NCI-H2107 treated with DMSO at 0.1 percent for 48 hours (cell line): Measurements from ENCODE around the gene ARHGAP6.
"Not testable (repeated sequence)": the region's sequence is repeated elsewhere in the genome, so short reads cannot be mapped to it uniquely, and the experiment has no call there.

Source experiments
- DNase-seq: peaks from one replicate; lab custom pipeline; 2025; ENCODE audit not compliant: unreplicated experiment; lab: John Stamatoyannopoulos, UW

ARHGAP6 gene

DNA sequence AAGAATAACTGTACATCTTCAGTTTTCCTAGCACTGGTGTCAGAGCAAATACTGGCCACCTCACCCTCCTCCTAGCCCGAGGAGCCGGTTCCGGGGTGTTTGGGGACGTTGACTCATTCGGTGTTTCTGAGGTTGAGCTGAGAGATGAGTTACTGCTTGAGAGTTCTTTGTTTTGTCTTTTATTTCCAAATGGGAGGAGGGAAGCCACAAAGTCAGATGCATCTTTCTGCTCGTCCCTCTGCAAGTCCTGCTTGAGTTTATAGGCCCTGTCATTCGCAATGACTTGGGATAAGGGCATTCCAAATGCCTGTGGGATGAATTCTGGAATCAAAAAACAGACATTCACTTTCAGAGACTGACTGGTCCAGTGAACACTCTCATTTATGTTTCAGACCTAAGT, 477.1 kb downstream of the ARHGAP6 start:
- DNase-seq = no peak

DNA sequence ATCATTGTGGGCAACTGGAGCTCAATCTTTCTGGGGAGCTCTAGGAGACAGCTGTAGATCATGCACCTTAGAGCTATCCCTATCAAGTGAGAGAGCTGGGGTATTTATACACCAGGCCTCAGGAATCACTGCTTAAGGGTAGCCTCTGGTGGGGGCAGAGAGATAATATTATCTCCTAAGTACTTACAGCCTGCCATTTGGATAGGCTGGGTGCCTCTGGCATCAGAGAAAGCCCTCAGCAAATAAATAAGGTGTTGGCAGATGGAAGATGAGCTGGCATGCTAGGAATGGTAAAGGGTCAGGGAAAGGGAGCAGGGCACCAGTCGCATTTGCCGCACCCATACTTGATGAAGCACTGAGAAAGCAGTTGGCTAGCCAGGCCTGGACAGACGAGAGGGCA, 478.7 kb downstream of the ARHGAP6 start:
- no peak for DNase-seq

DNA sequence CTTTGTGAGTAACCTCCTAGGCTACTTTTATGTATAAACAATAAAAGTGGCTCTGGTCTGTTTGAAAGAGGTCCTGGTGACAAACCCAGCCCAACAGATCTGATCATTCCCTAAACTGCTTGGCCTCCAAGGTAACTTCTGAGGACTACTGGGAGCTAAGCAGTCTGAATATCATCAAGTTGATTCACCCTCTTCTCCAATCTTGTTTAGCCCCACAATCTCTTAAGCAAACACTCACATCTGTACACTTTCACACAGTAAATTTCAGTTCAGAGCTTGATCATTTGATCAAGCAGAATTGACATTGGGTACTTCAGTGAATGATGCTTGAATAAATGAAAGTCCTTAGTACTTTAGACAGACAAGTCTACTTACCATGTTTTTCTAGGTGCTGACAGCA, 479.9 kb downstream of the ARHGAP6 start:
- no peak for DNase-seq

DNA sequence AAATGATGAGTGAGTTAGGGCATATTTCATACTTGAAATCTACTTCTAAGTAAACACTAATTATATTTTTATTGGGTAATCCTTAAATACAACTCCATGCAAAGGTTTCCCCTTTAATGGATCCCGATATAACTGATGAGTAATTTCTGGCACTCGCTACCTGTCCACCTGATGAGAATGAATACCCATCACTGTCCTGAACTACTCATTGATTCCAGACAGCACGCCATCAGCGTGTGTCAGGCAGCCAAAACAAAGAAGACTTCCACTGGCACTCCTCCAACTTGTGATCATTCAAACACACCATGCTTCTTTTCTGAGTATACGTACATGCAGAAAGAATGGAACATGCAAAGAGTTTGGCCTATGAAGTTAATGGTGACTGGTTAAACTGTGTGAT, 485.1 kb downstream of the ARHGAP6 start:
- DNase-seq = no peak

DNA sequence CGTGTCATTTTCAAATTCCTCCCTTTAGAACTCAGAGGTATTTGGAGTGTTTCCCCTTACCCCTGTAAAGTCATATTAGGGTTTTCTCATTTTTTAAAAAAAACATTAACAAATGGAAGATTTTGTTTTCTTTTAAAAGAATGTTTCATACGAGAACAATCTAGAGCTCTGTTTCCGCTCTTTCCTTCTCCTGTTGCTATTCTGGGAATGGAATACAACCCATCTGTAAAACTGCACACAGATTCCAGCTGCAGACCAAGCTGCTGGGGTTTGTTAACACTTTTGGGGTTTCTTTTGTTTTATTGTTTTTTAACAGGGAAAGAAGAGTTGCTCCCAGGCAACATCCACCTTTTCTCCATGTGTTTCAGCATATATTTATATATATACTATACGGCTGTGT, 493.3 kb downstream of the ARHGAP6 start:
- DNase-seq = no peak

DNA sequence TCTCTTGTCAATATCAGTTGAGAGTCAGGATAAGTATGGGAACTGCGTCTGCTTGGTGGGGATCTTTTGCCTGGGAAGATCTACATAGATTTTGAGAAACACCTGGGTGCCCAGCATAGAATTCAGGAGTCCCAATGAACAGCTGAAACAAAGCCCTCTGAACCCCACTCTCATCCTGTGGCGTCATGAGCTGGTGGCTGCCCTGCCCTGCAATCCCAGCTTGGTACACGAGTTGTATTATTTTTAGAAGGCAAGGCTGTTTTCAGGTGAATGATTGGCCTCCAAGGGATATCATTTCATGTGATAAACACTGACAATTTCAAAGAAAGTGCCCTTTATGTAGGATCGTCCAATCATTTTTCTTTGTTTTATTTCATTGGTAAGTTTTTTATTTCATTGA, 493.8 kb downstream of the ARHGAP6 start:
- no peak for DNase-seq

DNA sequence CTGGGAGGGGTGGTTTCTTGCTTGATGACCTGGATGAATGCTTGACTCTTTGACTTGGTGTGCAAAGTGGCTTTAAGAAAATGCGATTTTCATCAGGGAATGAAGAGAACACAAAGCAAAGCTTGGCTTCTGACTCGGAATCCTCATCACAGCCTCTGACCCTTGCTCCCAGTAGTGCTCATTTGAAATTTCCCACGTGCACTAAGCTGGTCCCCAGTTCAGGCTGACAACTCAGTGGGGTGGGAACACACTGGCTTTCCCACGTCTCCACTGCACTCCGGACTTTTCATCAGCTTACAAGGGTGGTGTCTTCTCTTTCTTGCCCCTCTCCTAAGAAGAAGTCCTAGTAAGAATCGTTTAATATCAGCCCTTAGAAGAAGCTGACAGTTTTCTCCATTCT, 501.3 kb downstream of the ARHGAP6 start:
- DNase-seq = no peak

DNA sequence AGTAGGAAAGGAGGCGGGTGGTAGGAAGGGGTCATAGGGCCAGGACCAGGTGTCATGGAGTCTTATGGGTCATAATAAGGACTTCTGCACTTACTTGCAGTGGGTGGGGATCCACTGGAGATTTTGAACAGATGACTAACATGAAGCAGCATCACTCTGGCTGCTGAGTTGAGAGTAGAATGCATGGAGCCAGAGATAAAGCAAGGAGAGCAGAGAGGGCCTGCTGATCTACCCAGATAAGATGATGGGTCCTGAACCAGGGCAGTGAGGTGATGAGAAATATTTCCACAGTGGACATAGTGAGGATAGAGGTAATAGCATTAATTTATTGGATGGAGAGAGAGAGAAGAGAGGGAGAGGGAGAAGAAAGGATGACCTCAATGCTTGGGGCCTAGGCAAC, 506.6 kb downstream of the ARHGAP6 start:
- no peak for DNase-seq

DNA sequence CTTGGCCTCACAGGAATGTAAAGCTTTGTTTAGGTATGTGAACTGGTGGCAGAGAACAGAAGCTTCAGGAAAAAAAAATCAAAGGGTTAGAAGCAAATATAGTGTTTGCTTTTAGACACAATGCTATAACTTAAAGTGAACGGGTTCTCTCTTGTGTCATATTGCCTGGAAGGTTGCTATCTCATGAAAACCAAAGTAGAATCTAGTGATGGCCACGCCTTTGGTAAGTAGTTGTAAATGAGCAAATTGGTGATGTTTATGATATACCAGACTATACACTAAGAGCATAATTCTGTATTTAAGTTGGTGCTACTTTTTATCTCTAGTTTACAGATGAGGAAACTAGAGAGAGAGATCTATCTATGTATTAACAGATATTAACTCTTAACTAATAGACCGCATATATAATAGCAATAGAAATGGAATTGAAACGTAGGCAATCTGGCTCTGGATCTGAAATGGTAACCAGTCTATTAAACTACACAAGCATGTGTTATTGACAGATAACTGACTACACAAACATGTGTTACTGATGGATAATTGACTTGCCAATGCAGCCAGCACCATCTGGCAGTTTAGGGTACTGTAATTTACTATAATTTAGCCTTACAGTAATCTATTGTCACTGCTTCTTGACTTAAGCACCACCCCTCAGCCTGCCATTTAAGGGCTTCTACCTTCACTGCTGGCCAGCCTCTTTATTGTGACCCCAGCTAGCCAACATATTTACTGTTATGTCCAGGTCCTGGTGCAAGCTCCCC, 513.7 kb downstream of the ARHGAP6 start:
- no peak for DNase-seq

DNA sequence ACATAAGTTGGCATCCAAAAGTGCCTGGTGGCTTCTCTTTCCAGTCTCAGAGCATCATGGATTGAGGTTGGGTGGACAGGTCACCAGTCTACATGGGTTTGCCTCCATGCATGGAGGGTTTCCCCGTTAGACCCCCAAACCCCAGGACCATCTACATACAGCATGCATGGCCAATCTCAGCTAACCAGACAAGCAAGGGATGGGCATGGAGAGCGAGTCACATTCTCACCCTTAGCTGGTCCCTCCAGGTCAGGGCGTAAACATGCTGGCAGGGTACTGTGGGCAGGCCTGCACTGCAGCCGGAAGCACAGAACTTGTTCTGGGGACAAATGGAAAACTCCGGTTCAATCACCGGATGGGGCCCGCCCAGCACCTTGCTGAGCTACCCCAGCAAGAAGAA, 517.3 kb downstream of the ARHGAP6 start:
- no peak for DNase-seq

DNA sequence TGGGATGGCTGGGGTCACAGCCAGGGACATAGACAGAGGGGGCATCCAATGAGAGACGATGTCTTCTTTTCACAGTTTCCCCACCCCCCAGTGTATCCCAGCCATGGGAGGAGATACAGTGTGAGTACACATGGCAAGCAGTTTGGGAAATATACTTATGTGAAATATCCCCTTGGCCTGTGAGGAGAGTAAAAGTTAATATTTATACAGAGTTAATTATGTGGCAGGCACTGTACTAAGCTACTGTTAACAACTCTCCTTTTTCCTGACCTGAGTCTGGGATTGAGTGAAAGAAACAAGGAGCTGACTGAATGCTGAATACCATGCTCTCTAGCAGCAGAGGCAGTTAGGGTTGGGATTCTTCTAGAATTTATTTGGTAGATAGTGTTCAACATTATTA, 519.3 kb downstream of the ARHGAP6 start:
- DNase-seq = no peak

DNA sequence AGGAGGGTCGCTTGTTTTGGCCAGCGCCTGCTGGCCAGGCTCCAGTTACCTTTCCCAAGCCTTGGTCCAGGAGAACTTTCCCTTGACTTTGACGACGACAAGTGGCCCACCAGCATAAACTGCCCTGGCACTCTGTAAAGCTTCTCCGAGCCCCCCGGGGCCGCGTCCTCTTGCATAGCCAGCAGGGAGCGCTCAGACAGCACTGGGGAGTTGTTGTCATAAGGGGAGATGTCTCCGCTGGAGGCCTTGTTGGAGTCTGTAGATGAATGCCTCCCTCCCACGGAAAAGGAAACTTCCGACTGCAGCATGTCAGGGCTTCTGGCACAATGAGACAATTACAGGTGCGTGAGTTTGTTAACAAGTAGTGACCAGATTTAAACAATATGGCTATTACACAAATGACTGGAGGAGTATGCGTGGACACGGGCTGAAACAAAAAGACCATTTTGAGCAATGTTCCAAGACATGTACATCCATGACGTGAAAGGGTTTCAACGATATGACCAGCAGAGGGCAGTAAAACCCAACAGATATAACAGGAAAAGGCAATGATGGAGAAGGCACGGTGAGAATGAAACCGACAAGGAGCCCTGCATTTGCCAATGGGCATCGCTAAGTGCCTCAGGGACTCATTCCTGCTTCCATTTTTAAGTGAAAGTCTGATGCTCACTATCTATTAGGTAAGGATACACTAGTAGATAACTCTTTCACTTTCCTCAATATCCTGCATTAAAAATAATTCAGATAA, 521.6 kb downstream of the ARHGAP6 start:
- peak; percentile 73 for DNase-seq

DNA sequence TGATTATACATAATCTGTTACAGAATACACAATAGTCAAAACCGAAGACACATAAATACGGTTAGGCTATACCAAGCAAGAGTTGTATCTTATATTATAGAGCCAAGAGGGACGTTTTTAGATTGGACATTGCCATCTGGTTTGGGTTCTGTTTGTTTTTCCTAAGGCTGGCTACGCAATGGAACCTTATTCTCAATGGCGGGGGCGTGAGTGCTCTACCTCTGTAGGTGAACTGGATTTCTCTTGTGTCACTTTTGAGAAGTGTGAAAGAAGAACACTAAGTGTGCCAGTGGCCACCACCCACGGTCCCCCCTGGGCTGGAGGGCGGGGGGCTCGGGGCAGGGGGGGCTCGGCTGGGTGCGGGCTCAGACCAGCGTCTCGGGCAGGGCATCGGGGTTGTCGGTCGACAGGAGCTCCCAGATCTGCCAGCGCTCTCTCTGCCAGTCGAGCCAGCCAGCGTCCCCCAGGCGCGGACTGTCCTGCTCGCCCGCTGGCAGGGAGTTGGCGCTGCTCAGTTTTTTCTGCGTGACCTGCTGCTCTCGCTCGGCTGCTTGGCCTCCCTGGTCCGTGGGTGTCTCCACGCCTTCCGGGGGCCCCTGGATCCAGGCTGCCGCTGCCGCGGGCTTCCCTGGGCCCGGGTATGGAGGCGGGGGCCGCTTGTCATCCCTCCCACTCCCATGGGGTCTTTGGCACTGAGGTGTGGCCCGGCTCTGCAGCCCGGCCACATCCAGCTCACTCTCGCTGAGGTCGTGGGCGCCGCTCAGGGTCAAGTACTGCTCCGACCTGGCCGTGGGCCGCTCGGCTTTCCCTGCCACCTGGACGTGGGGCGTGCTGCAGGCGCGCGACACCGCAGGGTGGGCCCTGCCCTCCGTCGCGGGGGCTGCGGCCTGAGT, 527.0 kb downstream of the ARHGAP6 start:
- DNase-seq = no peak

DNA sequence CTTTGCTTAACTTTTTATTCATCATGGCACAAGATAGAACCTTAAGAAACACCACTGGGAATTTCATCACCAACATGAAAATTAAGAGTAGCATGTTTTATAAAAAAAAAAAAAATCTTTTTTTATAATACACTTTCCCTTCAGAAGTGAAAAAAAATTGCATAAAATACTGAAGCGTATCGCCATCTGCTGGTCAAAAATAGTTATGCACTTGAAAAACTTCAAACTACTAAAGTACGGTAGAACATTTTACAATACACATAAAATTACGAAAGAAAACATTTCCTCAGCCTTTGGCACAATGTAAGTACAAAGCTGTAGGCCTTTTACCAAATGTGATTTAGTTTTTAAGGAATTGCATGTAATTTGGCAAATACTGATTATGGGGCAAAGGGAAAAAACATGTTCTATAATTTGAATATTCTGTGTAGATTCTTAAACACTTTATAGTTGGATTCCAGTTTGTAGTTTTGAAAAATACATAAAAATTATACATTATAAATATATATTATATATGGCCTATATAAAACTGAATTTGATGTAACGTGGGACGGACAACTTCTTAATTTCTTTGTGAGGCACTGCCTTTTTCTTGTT, 528.1 kb downstream of the ARHGAP6 start:
- peak; percentile 19 for DNase-seq

DNA sequence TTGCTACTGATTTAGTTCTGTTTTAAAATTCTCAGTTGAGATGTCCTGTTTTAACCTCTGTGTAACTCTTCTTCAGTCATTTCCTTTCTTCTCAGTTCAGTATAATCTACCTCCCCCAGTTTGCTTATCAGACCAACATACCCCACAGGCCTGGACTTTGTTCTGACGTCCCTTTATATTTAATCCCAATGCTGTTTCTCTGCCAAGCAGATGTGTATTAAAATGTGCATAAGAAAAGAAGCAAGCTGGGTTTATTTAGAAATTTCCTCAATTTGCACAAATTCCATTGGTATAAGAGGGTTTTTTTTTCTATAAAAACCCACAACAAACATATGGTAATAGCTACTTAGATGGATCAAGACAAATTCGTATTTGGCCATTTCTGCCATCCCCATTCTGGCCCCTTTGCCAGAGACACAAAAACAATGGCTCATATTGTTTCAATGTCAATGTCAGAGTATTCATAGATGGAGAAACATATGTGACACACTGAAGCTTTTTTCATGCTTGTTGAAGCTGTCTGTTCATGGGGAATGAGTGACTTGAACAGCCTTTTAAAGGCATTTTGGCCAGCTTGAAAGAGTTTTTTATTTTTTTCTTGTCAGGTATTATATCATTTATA, 530.0 kb downstream of the ARHGAP6 start:
- no peak for DNase-seq

DNA sequence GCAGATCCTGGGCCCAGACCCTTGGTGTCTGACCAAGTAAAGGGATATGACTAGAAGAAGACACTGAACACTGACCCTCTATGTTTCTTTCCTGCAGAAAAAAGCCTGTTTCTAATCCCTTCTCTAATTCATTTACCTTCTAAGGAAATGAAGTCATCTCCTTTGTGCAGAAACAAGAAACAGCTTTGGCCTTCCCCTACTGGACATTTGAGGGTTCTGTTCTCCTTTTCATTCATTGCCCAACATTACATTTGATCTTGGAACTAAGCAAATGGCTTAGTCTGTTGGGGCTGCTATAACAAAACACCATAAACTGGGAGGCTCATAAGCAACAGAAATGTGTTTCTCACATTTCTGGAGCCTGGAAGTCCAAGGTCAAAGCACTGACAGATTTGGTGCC, 534.6 kb downstream of the ARHGAP6 start:
- DNase-seq = no peak

DNA sequence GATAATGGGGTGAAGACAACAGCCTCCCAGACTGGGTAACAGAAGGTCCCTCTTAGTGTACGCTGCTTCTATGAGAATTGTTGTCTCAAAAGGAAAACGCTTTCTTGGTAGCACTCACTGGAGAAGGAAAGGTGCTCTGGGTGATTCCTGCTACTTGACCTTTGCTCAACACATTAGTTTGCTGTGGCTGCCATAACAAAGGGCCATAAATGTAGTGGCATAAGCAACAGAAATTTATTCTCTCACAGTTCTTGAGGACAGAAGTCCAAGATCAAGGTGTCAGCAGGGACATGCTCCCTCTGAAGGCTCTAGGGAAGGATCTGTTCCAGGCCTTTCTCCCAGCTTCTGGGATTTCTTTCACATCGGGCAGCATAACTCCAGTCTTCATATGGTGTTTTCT, 535.6 kb downstream of the ARHGAP6 start:
- DNase-seq = no peak

DNA sequence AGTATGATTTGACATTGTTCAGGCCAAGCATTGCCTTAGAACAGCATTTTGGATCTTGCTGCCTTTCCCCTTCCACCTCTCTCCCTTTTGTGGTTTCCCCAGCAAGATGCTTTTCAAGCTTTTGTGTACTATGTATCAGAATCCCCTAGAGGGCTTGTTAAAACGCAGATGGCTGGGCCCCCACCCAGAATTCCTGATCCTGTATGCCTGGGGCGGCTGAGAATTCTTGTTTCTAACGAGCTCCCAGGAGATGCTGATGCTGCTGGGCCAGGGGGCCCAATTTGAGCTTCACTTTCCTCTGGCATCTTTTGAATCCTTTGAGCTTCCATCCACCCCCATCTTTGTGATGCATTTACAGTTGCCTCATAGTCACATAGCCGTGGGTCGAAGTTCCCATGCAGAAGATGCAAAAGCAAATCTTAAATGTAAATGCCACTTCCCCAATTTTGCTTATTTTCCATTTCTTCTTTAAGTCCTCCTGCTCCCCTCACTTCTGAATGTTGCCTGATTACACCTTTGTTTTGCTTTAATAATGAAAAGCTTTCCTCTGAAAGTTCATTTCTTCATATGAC, 536.1 kb downstream of the ARHGAP6 start:
- no peak for DNase-seq

DNA sequence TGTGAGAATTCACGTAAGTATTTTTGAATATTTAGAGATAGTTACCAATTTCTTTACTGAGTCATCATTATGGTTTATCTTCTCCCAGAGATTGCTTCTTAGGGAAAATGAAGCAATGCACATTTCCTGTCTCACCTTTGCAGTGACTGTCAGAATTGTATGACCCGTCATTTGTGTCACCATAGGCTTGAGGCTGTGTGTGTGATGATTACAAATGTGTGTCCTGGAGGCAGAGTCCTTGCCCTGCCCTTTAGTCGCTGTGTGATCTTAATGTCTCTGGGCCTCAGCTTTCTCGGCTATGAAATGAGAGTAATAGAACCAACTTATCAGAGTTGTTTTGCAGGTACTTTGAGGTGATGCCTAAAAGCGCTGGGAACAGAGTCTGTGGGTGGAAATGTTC, 540.7 kb downstream of the ARHGAP6 start:
- no peak for DNase-seq

DNA sequence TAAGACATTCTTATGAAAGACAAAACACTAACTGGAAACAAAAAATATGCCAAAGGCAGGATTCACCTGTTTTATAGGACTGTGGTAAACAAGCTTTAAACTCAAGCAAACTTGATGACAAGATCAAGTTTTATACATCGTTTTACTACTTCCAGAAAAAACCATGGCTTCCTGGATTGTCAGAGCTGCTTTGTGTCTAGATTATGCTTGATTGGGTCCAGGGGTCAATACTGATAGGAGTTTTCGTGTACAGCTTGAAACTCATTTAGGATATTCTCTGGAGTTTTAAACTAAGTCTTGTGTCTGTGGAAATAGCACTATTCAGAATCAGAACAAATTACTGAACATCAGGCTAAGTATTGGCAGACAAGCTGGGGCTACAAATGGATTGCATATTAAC, 541.6 kb downstream of the ARHGAP6 start:
- DNase-seq = no peak

DNA sequence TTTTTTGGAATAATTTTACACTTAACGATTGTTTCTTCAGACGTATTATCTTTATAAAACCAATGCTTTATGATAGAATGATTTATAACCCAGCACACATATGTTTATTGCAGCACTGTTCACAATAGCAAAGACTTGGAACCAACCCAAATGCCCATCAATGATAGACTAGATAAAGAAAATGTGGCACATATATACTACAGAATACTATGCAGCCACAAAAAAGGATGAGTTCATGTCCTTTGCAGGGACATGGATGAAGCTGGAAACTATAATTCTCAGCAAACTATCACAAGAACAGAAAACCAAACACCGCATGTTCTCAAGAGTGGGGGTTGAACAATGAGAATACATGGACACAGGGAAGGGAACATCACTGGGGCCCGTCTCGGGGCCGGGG, 542.6 kb downstream of the ARHGAP6 start:
- DNase-seq = not testable (repeated sequence)
